Measurements from ENCODE around the gene CD38.

CD38 gene

GRCh38 chr4:15777697-15778288 is 335 bp upstream of the CD38 start:
- Histone ChIP-seq H3K9ac (ENCODE audit: low read depth in 1 of 2, low read length in 2 of 2) (peak overlapping the region; percentile 50 to 84), H3K4me1 (ENCODE audit: control insufficient read depth in 1 of 2, insufficient read depth in 2 of 2, low read length in 2 of 2) (peaks cover 32 to 38% of the 10 kb centered on the region in 2 donors), H3K4me3 (ENCODE audit: low read depth in 1 of 2, low read length in 2 of 2) (peak overlapping the region; percentile 1 to 68), H3K36me3 (ENCODE audit: control insufficient read depth in 1 of 2, insufficient read depth in 2 of 2, low read length in 2 of 2) (no peaks in the 10 kb centered on the region), H3K9me3 (ENCODE audit: control insufficient read depth in 1 of 2, low read length in 2 of 2) (no peaks in the 10 kb centered on the region), H3K27me3 (ENCODE audit: control insufficient read depth in 1 of 2, insufficient read depth in 2 of 2, low read length in 2 of 2) (no peaks in the 10 kb centered on the region), H3K27ac (ENCODE audit: low read depth, low read length) (no peak overlapping the region)

GRCh38 chr4:15779306-15779705 is 1.2 kb downstream of the CD38 start:
- Histone ChIP-seq H3K4me3 (ENCODE audit: low read depth in 1 of 2, low read length in 2 of 2) (peak overlapping the region; percentile 68 to 79), H3K27me3 (ENCODE audit: control insufficient read depth in 1 of 2, insufficient read depth in 2 of 2, low read length in 2 of 2) (no peaks in the 10 kb centered on the region), H3K4me1 (ENCODE audit: control insufficient read depth in 1 of 2, insufficient read depth in 2 of 2, low read length in 2 of 2) (peaks cover 26 to 35% of the 10 kb centered on the region in 2 donors), H3K9ac (ENCODE audit: low read depth in 1 of 2, low read length in 2 of 2) (peak overlapping the region; percentile 50 to 84), H3K36me3 (ENCODE audit: control insufficient read depth in 1 of 2, insufficient read depth in 2 of 2, low read length in 2 of 2) (no peaks in the 10 kb centered on the region), H3K27ac (ENCODE audit: low read depth, low read length) (no peak overlapping the region), H3K9me3 (ENCODE audit: control insufficient read depth in 1 of 2, low read length in 2 of 2) (no peaks in the 10 kb centered on the region)

GRCh38 chr4:15779809-15780208 is 1.7 kb downstream of the CD38 start:
- Histone ChIP-seq H3K27ac (ENCODE audit: low read depth, low read length) (no peak overlapping the region), H3K9ac (ENCODE audit: low read depth in 1 of 2, low read length in 2 of 2) (peak overlapping the region in 1 of 2 donors; percentile 50), H3K4me1 (ENCODE audit: control insufficient read depth in 1 of 2, insufficient read depth in 2 of 2, low read length in 2 of 2) (peaks cover 26 to 35% of the 10 kb centered on the region in 2 donors), H3K4me3 (ENCODE audit: low read depth in 1 of 2, low read length in 2 of 2) (peak overlapping the region; percentile 68 to 79), H3K9me3 (ENCODE audit: control insufficient read depth in 1 of 2, low read length in 2 of 2) (no peaks in the 10 kb centered on the region), H3K27me3 (ENCODE audit: control insufficient read depth in 1 of 2, insufficient read depth in 2 of 2, low read length in 2 of 2) (no peaks in the 10 kb centered on the region), H3K36me3 (ENCODE audit: control insufficient read depth in 1 of 2, insufficient read depth in 2 of 2, low read length in 2 of 2) (no peaks in the 10 kb centered on the region)

- Histone ChIP-seq H3K27me3 (ENCODE audit: control insufficient read depth in 1 of 2, insufficient read depth in 2 of 2, low read length in 2 of 2) (no peaks in the 10 kb centered on the region), H3K4me1 (ENCODE audit: control insufficient read depth in 1 of 2, insufficient read depth in 2 of 2, low read length in 2 of 2) (peaks cover 26 to 35% of the 10 kb centered on the region in 2 donors), H3K27ac (ENCODE audit: low read depth, low read length) (no peak overlapping the region), H3K9me3 (ENCODE audit: control insufficient read depth in 1 of 2, low read length in 2 of 2) (no peaks in the 10 kb centered on the region), H3K4me3 (ENCODE audit: low read depth in 1 of 2, low read length in 2 of 2) (peak overlapping the region in 1 of 2 donors; percentile 23), H3K36me3 (ENCODE audit: control insufficient read depth in 1 of 2, insufficient read depth in 2 of 2, low read length in 2 of 2) (no peaks in the 10 kb centered on the region), H3K9ac (ENCODE audit: low read depth in 1 of 2, low read length in 2 of 2) (no peak overlapping the region)
These were observed 3.4 kb downstream of the CD38 start for GRCh38 chr4:15781427-15782095.

- Histone ChIP-seq H3K4me3 (ENCODE audit: low read depth in 1 of 2, low read length in 2 of 2) (no peak overlapping the region), H3K9ac (ENCODE audit: low read depth in 1 of 2, low read length in 2 of 2) (no peak overlapping the region), H3K36me3 (ENCODE audit: control insufficient read depth in 1 of 2, insufficient read depth in 2 of 2, low read length in 2 of 2) (peaks cover 0 to 2% of the 10 kb centered on the region in 2 donors), H3K27me3 (ENCODE audit: control insufficient read depth in 1 of 2, insufficient read depth in 2 of 2, low read length in 2 of 2) (no peaks in the 10 kb centered on the region), H3K27ac (ENCODE audit: low read depth, low read length) (no peak overlapping the region), H3K4me1 (ENCODE audit: control insufficient read depth in 1 of 2, insufficient read depth in 2 of 2, low read length in 2 of 2) (peaks cover 30 to 32% of the 10 kb centered on the region in 2 donors), H3K9me3 (ENCODE audit: control insufficient read depth in 1 of 2, low read length in 2 of 2) (peaks cover 0 to 3% of the 10 kb centered on the region in 2 donors)
These were observed 5.5 kb downstream of the CD38 start for GRCh38 chr4:15783676-15784075.

- H3K4me1 ChIP-seq (ENCODE audit: control insufficient read depth in 1 of 2, insufficient read depth in 2 of 2, low read length in 2 of 2): peaks cover 21 to 25% of the 10 kb centered on the region in 2 donors
These were observed 7.0 kb downstream of the CD38 start for GRCh38 chr4:15784959-15785634.

GRCh38 chr4:15786743-15787142 is 8.6 kb downstream of the CD38 start:
- peaks cover 0 to 3% of the 10 kb centered on the region in 2 donors for H3K9me3 ChIP-seq (ENCODE audit: control insufficient read depth in 1 of 2, low read length in 2 of 2)
- H3K4me1 ChIP-seq (ENCODE audit: control insufficient read depth in 1 of 2, insufficient read depth in 2 of 2, low read length in 2 of 2): peaks cover 19 to 20% of the 10 kb centered on the region in 2 donors
- no peak overlapping the region for H3K27ac ChIP-seq (ENCODE audit: low read depth, low read length)
- no peaks in the 10 kb centered on the region for H3K27me3 ChIP-seq (ENCODE audit: control insufficient read depth in 1 of 2, insufficient read depth in 2 of 2, low read length in 2 of 2)
- H3K36me3 ChIP-seq (ENCODE audit: control insufficient read depth in 1 of 2, insufficient read depth in 2 of 2, low read length in 2 of 2): peaks cover 0 to 2% of the 10 kb centered on the region in 2 donors
- H3K4me3 ChIP-seq (ENCODE audit: low read depth in 1 of 2, low read length in 2 of 2): no peak overlapping the region
- no peak overlapping the region for H3K9ac ChIP-seq (ENCODE audit: low read depth in 1 of 2, low read length in 2 of 2)

More at GRCh38 chr4:15784959-15785634, 7.0 kb downstream of the CD38 start:
- Histone ChIP-seq H3K4me3 (ENCODE audit: low read depth in 1 of 2, low read length in 2 of 2) (no peak overlapping the region), H3K9me3 (ENCODE audit: control insufficient read depth in 1 of 2, low read length in 2 of 2) (peaks cover 0 to 3% of the 10 kb centered on the region in 2 donors), H3K9ac (ENCODE audit: low read depth in 1 of 2, low read length in 2 of 2) (no peak overlapping the region), H3K27me3 (ENCODE audit: control insufficient read depth in 1 of 2, insufficient read depth in 2 of 2, low read length in 2 of 2) (no peaks in the 10 kb centered on the region), H3K36me3 (ENCODE audit: control insufficient read depth in 1 of 2, insufficient read depth in 2 of 2, low read length in 2 of 2) (peaks cover 0 to 2% of the 10 kb centered on the region in 2 donors), H3K27ac (ENCODE audit: low read depth, low read length) (no peak overlapping the region)

- Histone ChIP-seq H3K4me3 (ENCODE audit: low read depth in 1 of 2, low read length in 2 of 2) (no peak overlapping the region), H3K27ac (ENCODE audit: low read depth, low read length) (no peak overlapping the region), H3K36me3 (ENCODE audit: control insufficient read depth in 1 of 2, insufficient read depth in 2 of 2, low read length in 2 of 2) (no peaks in the 10 kb centered on the region), H3K4me1 (ENCODE audit: control insufficient read depth in 1 of 2, insufficient read depth in 2 of 2, low read length in 2 of 2) (peaks cover 7 to 9% of the 10 kb centered on the region in 2 donors), H3K9ac (ENCODE audit: low read depth in 1 of 2, low read length in 2 of 2) (no peak overlapping the region), H3K27me3 (ENCODE audit: control insufficient read depth in 1 of 2, insufficient read depth in 2 of 2, low read length in 2 of 2) (peaks cover 0 to 3% of the 10 kb centered on the region in 2 donors), H3K9me3 (ENCODE audit: control insufficient read depth in 1 of 2, low read length in 2 of 2) (no peaks in the 10 kb centered on the region)
These were observed 14.8 kb downstream of the CD38 start for GRCh38 chr4:15792974-15793373.

- Histone ChIP-seq H3K9ac (ENCODE audit: low read depth in 1 of 2, low read length in 2 of 2) (no peak overlapping the region), H3K4me3 (ENCODE audit: low read depth in 1 of 2, low read length in 2 of 2) (no peak overlapping the region), H3K27me3 (ENCODE audit: control insufficient read depth in 1 of 2, insufficient read depth in 2 of 2, low read length in 2 of 2) (peaks cover 0 to 3% of the 10 kb centered on the region in 2 donors), H3K4me1 (ENCODE audit: control insufficient read depth in 1 of 2, insufficient read depth in 2 of 2, low read length in 2 of 2) (peaks cover 0 to 3% of the 10 kb centered on the region in 2 donors), H3K9me3 (ENCODE audit: control insufficient read depth in 1 of 2, low read length in 2 of 2) (no peaks in the 10 kb centered on the region), H3K36me3 (ENCODE audit: control insufficient read depth in 1 of 2, insufficient read depth in 2 of 2, low read length in 2 of 2) (no peaks in the 10 kb centered on the region), H3K27ac (ENCODE audit: low read depth, low read length) (no peak overlapping the region)
These were observed 15.6 kb downstream of the CD38 start for GRCh38 chr4:15793506-15794363.
